Mammary epithelial cell (primary cell): ENCODE measurements around the gene ATP10D.

Source experiments
- EZH2 ChIP-seq: IDR thresholded peaks from 2 replicates; pipeline ENCODE4 v1.6.1; 2012; ENCODE audit warnings: low read length, inconsistent platforms, borderline replicate concordance
- TF ChIP-seq, protein P1 (sequence below), 2 donors: IDR thresholded peaks in 1 of 2; conservative IDR thresholded peaks in 1 of 2; 2 replicates each; pipeline ENCODE4 v1.5.1; 2011 to 2012; ENCODE audit warnings: inconsistent platforms in 2 of 2, low read length in 2 of 2, mild to moderate bottlenecking in 2 of 2, control low read depth in 1 of 2, low read depth in 1 of 2; ENCODE audit not compliant: insufficient read depth in 1 of 2; ENCODE audit errors: extremely low read depth in 1 of 2

DNA sequence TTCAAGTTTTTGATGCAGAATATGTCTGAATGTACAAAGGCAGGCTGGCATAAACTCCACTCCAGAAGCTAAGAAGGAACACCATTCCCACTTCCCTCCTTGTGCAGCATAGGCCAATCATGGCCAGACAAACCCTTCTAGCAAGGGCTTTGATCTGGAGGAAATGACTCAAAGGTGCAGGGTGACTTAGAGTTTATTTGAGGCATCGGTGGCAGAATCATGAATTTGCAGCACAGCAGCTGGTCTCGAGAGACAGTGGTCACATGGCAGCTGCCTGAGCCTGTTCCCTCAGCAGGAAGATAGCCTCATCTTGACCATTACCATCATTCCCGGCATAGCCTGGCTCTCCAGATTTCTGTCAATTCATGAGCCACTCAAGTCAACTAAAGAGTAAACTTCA, 154.5 kb downstream of the ATP10D start:
- TF ChIP-seq, protein P1, sequence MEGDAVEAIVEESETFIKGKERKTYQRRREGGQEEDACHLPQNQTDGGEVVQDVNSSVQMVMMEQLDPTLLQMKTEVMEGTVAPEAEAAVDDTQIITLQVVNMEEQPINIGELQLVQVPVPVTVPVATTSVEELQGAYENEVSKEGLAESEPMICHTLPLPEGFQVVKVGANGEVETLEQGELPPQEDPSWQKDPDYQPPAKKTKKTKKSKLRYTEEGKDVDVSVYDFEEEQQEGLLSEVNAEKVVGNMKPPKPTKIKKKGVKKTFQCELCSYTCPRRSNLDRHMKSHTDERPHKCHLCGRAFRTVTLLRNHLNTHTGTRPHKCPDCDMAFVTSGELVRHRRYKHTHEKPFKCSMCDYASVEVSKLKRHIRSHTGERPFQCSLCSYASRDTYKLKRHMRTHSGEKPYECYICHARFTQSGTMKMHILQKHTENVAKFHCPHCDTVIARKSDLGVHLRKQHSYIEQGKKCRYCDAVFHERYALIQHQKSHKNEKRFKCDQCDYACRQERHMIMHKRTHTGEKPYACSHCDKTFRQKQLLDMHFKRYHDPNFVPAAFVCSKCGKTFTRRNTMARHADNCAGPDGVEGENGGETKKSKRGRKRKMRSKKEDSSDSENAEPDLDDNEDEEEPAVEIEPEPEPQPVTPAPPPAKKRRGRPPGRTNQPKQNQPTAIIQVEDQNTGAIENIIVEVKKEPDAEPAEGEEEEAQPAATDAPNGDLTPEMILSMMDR (conservative IDR thresholded peaks at IDR 0.05 in 1 of 2, IDR thresholded peaks at IDR 0.05 in 1 of 2; ENCODE audit: extremely low read depth in 1 of 2, insufficient read depth in 1 of 2, low read depth in 1 of 2, low read length in 2 of 2), result no peak
- no peak for TF ChIP-seq EZH2
